ENCODE measurements around the gene CNIH2. TPM values are rescaled to one million over a fixed set of nuclear protein-coding genes. Genes with fewer than 3 reads are reported as not detected.

Gene CNIH2
- total RNA-seq, 1 donor from 2014 or later: 12.2 TPM

- no peak overlapping the region for H3K4me3 ChIP-seq (ENCODE audit: insufficient read depth, low read depth, low read length)
- H3K4me2 ChIP-seq (ENCODE audit: low read length): no peak overlapping the region
- DNase-seq (ENCODE audit: low read depth) (no peak), FAIRE-seq (no peak)
- no peak overlapping the region for H3K4me3 Mint-ChIP-seq (ENCODE audit: unreplicated experiment)
- peaks cover 27% of the 10 kb centered on the region for H3K27me3 Mint-ChIP-seq (ENCODE audit: low read depth, unreplicated experiment)
- no peak overlapping the region for H3K27ac ChIP-seq (ENCODE audit: low read depth, low read length)
- H3K27me3 ChIP-seq (ENCODE audit: insufficient read depth, low read length): peaks cover 20% of the 10 kb centered on the region
- no peak overlapping the region for H3K27ac Mint-ChIP-seq (ENCODE audit: unreplicated experiment)
- H3K9ac ChIP-seq (ENCODE audit: low read length): no peak overlapping the region
- peaks cover 2% of the 10 kb centered on the region for H3K36me3 Mint-ChIP-seq (ENCODE audit: low read depth, unreplicated experiment)
- peaks cover under 1% of the 10 kb centered on the region for H3K4me1 Mint-ChIP-seq (ENCODE audit: low read depth, unreplicated experiment)
- H3K9me3 ChIP-seq (ENCODE audit: insufficient read depth, low read depth, low read length): no peaks in the 10 kb centered on the region
- no peaks in the 10 kb centered on the region for H3K79me2 ChIP-seq (ENCODE audit: insufficient read depth, low read length)
- H2AFZ ChIP-seq (ENCODE audit: low read depth, low read length): no peak overlapping the region
- H3K4me1 ChIP-seq (ENCODE audit: insufficient read depth, low read length): no peaks in the 10 kb centered on the region
- H3K36me3 ChIP-seq (ENCODE audit: insufficient read depth, low read length): no peaks in the 10 kb centered on the region
- no peaks in the 10 kb centered on the region for H4K20me1 ChIP-seq (ENCODE audit: insufficient read depth, low read length)
- no peaks in the 10 kb centered on the region for H3K9me3 Mint-ChIP-seq (ENCODE audit: unreplicated experiment)
- TF ChIP-seq EZH2 (IDR thresholded peaks at IDR 0.05; ENCODE audit: insufficient read depth, low read length) (no peak), CTCF (IDR thresholded peaks at IDR 0.05; ENCODE audit: insufficient read depth, low read depth, low read length) (no peak)
These were observed 19.6 kb downstream of the CNIH2 start for GRCh38 chr11:66297610-66298009.

DNA sequence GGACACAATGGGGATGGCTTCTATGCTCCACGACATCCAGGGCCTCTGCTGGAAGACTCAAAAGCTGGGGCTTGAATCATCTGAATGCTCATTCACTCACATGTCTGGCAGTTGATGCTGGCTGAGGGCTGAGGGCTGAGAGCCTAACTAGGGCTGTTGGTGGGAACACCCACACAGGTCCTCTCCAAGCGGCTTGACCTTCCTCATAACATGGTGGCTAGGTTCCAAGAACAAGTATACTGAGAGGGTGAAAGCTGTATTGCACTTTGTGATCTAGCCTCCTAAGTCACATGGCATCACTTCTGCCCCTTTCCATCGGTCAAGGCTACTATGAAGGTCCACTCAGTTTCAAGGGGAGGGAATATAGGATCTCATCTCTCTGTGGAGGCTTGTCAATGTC, 21.2 kb downstream of the CNIH2 start:
- H3K9ac ChIP-seq (ENCODE audit: low read length): no peak overlapping the region
- peaks cover 9% of the 10 kb centered on the region for H3K27me3 ChIP-seq (ENCODE audit: insufficient read depth, low read length)
- no peaks in the 10 kb centered on the region for H4K20me1 ChIP-seq (ENCODE audit: insufficient read depth, low read length)
- DNase-seq (ENCODE audit: low read depth) (no peak), FAIRE-seq (no peak)
- H3K4me3 Mint-ChIP-seq (ENCODE audit: unreplicated experiment): peak overlapping the region; percentile 50
- no peaks in the 10 kb centered on the region for H3K36me3 ChIP-seq (ENCODE audit: insufficient read depth, low read length)
- H3K27ac ChIP-seq (ENCODE audit: low read depth, low read length): no peak overlapping the region
- no peak overlapping the region for H3K4me2 ChIP-seq (ENCODE audit: low read length)
- H3K9me3 Mint-ChIP-seq (ENCODE audit: unreplicated experiment): no peaks in the 10 kb centered on the region
- H3K9me3 ChIP-seq (ENCODE audit: insufficient read depth, low read depth, low read length): no peaks in the 10 kb centered on the region
- no peak overlapping the region for H2AFZ ChIP-seq (ENCODE audit: low read depth, low read length)
- no peak overlapping the region for H3K4me3 ChIP-seq (ENCODE audit: insufficient read depth, low read depth, low read length)
- H3K4me1 Mint-ChIP-seq (ENCODE audit: low read depth, unreplicated experiment): no peaks in the 10 kb centered on the region
- H3K4me1 ChIP-seq (ENCODE audit: insufficient read depth, low read length): no peaks in the 10 kb centered on the region
- TF ChIP-seq CTCF (IDR thresholded peaks at IDR 0.05; ENCODE audit: insufficient read depth, low read depth, low read length) (no peak), EZH2 (IDR thresholded peaks at IDR 0.05; ENCODE audit: insufficient read depth, low read length) (no peak)
- no peaks in the 10 kb centered on the region for H3K79me2 ChIP-seq (ENCODE audit: insufficient read depth, low read length)
- peaks cover 18% of the 10 kb centered on the region for H3K27me3 Mint-ChIP-seq (ENCODE audit: low read depth, unreplicated experiment)
- peaks cover 2% of the 10 kb centered on the region for H3K36me3 Mint-ChIP-seq (ENCODE audit: low read depth, unreplicated experiment)
- H3K27ac Mint-ChIP-seq (ENCODE audit: unreplicated experiment): no peak overlapping the region

- Histone ChIP-seq H3K36me3 (ENCODE audit: insufficient read depth, low read length) (no peaks in the 10 kb centered on the region), H3K79me2 (ENCODE audit: insufficient read depth, low read length) (no peaks in the 10 kb centered on the region), H3K27me3 (ENCODE audit: insufficient read depth, low read length) (no peaks in the 10 kb centered on the region), H3K4me2 (ENCODE audit: low read length) (no peak overlapping the region), H4K20me1 (ENCODE audit: insufficient read depth, low read length) (no peaks in the 10 kb centered on the region), H3K27ac (ENCODE audit: low read depth, low read length) (no peak overlapping the region), H3K9ac (ENCODE audit: low read length) (no peak overlapping the region), H3K9me3 (ENCODE audit: insufficient read depth, low read depth, low read length) (no peaks in the 10 kb centered on the region), H3K4me1 (ENCODE audit: insufficient read depth, low read length) (no peaks in the 10 kb centered on the region), H2AFZ (ENCODE audit: low read depth, low read length) (no peak overlapping the region), H3K4me3 (ENCODE audit: insufficient read depth, low read depth, low read length) (no peak overlapping the region)
- H3K27ac Mint-ChIP-seq (ENCODE audit: unreplicated experiment): no peak overlapping the region
- FAIRE-seq: no peak
- no peak overlapping the region for H3K4me3 Mint-ChIP-seq (ENCODE audit: unreplicated experiment)
- peaks cover 15% of the 10 kb centered on the region for H3K27me3 Mint-ChIP-seq (ENCODE audit: low read depth, unreplicated experiment)
- no peak for DNase-seq (ENCODE audit: low read depth)
- TF ChIP-seq CTCF (IDR thresholded peaks at IDR 0.05; ENCODE audit: insufficient read depth, low read depth, low read length): no peak
- no peaks in the 10 kb centered on the region for H3K36me3 Mint-ChIP-seq (ENCODE audit: low read depth, unreplicated experiment)
- no peaks in the 10 kb centered on the region for H3K9me3 Mint-ChIP-seq (ENCODE audit: unreplicated experiment)
- H3K4me1 Mint-ChIP-seq (ENCODE audit: low read depth, unreplicated experiment): no peaks in the 10 kb centered on the region
These were observed 24.7 kb downstream of the CNIH2 start for GRCh38 chr11:66302656-66303055.
